Lung microvascular endothelial cell (primary cell): ENCODE data around the gene CCR2. TPM values are rescaled to one million over a fixed set of nuclear protein-coding genes. Genes with fewer than 3 reads are reported as not detected.
A peak's percentile ranks its signal among the peaks of the same experiment; 100 is the strongest.
"Not testable (repeated sequence)": the region's sequence is repeated elsewhere in the genome, so short reads cannot be mapped to it uniquely, and the experiment has no call there.

Experiments used
- DNase-seq, 2 donors: peaks; one replicate each; pipeline versions ENCODE4 v3.0.0 to v3.0.0-alpha.2; 2010; ENCODE audit warnings: low read depth in 2 of 2
- total RNA-seq: library from RNA; depleted of rRNA; stranded (reverse); fragments of >200 nt; gene quantifications from 2 replicates; pipeline ENCODE4 v1.2.1, GENCODE V29; 2014

The CCR2 gene
- total RNA-seq: not detected in 2 replicates

- no peak for DNase-seq
Observed at GRCh38 chr3:46353647-46354410, at the start of gene CCR2. TSS of gene CCR2 (plus strand) at chr3:46354111. CDS start at chr3:46357528, 3,417 bp downstream.

- no peak for DNase-seq
Observed at GRCh38 chr3:46304739-46305138, 49.2 kb upstream of the CCR2 start.

GRCh38 chr3:46312991-46313390 lies 40.9 kb upstream of the CCR2 start:
- DNase-seq: no peak

DNA sequence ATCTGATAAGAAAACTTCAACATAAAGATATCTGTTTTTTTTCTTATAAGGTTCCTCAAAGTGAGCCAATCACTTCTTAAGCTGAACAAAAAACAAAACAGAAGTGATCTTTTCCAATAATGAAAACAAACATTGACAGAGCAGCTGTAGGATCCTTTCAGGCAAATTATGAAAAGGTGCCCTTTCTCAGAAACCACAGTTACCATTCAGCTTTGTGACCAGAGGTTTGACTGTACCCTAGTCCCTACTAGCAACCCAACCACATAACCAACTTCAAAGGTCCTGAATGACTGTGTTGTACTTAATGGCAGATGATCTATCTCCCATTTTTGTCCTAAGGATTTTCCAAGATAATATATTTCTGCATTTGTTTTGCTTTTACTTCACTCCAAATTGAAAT lies 39.4 kb upstream of the CCR2 start:
- DNase-seq: no peak

- DNase-seq: no peak
Observed at GRCh38 chr3:46316206-46316605, 37.7 kb upstream of the CCR2 start.

GRCh38 chr3:46318207-46318927 lies 35.5 kb upstream of the CCR2 start:
- DNase-seq: no peak

DNA sequence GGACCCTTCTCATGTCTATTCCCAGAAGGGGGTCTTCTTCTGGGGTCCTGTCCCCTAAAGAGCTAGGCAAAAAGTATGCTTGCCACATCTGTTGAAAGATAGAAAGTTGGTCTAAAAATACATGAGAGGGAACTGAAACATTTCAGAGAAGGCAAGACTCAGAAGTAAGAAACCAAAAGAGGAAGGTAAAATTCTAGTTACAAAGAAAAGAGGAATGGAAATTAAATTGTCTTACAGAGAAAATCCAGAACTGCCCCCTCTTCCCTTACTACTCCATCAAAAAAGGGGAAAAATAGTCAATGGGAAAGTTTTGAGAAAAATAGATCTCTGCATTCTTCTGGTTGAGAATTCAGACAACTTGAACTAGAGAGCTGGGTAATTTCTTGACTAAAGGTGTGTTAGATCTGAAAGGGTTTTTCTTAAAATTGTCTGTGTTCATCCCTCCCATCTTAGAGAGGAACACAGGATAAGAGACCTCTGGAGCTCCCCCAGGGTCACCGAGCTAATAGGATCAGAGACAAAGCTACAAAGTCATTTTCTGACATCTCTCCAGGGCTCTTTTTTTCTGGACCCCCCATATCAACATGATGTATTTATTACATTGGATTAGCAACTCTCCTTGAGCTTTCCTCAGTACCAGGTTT lies 32.3 kb upstream of the CCR2 start:
- DNase-seq: no peak

GRCh38 chr3:46324036-46324435 lies 29.9 kb upstream of the CCR2 start:
- DNase-seq: no peak

- no peak for DNase-seq
Observed at GRCh38 chr3:46325645-46326300, 28.1 kb upstream of the CCR2 start.

GRCh38 chr3:46330676-46331075 lies 23.2 kb upstream of the CCR2 start:
- not testable (repeated sequence) for DNase-seq

DNA sequence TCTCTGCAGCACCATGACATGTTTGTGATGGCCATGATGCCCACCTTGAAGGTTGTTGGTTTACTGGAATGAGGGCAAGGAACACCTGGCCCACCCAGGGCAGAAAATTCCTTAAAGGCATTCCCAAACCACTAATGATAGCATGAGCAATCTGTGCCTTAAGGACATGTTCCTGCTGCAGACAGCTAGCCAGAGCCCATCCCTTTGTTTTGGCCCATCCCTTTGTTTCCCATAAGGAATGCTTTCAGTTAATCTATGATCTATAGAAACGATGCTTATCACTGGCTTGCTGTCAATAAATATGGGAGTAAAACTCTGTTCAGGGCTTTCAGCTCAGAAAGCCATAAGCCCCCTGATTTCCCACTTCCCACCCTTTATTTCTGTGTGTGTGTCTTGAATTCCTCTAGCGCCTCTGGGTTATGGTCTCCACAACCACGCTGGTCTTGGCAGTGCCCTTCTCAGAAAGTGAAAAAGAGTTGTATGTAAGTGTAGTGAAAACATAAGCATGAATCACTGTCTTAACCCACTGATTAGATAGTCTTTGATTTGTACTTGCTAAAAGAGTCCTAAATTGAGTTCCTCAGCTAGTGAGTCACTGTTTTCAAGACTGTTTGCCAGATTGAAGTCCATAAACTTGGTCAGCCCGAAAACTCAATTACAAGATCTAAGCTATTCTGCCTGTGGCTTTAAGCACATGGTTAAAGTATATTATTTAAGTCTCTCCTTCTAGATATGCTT lies 19.0 kb upstream of the CCR2 start:
- no peak for DNase-seq

DNA sequence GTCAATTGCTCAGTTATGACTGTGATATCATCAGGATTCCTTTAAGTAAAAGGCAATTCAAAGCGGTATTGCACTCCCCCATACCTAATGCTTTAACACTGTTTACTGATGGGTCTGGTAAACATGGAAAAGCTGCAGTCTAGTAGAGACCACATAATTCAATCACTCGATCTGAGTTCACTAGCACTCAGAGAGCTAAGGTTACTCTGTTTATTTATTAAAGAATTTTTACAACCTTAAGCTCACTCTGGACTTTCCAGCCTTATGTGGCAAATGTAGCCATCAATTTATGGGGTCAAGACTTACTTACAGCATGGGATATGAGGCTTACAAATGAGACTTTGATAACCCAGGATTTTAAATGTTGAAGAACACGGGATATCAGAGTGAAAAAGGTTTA lies 18.4 kb upstream of the CCR2 start:
- DNase-seq: no peak

DNA sequence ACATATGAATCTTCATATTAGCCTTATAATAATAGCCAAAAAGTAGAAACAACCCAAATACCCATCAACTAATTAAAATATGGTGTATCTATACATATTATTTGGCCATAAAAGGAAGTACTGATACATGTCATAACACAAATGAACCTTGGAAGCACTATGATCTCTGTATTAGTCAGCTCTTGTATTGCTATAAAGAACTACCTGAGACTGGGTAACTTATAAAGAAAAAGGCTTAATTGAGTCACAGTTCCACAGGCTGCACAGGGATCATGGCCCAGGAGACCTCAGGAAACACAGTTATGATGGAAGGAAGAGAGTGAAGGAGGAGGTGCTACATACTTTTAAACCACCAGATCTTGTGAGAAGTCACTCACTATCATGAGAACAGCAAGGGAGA lies 16.0 kb upstream of the CCR2 start:
- DNase-seq: no peak

DNA sequence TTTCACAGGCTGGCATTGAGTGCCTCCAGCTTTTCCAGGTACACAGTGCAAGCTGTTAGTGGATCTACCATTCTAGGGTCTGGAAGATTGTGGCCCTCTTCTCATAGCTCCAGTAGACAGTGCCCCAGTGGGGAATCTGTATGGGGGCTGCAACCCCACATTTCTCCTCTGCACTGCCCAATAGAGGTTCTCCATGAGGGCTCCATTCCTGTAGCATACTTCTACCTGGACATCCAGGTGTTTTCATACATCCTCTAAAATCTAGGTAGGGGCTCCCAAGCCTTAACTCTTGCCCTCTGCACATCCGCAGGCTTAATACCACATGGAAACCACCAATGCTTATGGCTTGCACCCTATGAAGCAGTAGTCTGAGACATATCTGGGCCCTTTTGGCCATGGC lies 15.1 kb upstream of the CCR2 start:
- DNase-seq: no peak

GRCh38 chr3:46344476-46344875 lies 9.4 kb upstream of the CCR2 start:
- no peak for DNase-seq

- DNase-seq: no peak
Observed at GRCh38 chr3:46348823-46349482, 5.0 kb upstream of the CCR2 start.

- DNase-seq: no peak
Observed at GRCh38 chr3:46349484-46350261, 4.2 kb upstream of the CCR2 start.

- DNase-seq: no peak
Observed at GRCh38 chr3:46350262-46350565, 3.7 kb upstream of the CCR2 start.

DNA sequence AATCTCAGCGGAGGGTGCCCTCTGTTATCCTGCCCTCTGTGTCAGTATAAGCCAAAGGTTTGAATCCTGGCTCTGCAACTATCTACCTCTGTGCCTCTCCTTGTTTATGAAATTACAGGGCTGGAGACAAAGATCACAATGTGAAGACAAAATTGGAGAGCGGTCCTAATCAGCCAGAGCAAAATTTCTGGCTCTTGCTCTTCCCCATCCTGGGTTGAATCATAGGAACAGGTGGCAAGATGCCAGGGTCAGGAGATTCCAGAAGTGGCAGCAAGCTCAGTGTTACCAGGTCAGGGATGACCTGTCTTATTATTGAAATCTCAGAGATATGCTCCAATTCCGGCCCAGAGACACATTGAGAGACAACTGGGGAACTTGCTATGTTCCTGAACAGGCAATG lies 2.3 kb upstream of the CCR2 start:
- peak in 1 of 2 donors; percentile 1 for DNase-seq

- no peak for DNase-seq
Observed at GRCh38 chr3:46353090-46353489, 821 bp upstream of the CCR2 start.
